ENCODE results near the gene TACR2.

TACR2 gene

DNA sequence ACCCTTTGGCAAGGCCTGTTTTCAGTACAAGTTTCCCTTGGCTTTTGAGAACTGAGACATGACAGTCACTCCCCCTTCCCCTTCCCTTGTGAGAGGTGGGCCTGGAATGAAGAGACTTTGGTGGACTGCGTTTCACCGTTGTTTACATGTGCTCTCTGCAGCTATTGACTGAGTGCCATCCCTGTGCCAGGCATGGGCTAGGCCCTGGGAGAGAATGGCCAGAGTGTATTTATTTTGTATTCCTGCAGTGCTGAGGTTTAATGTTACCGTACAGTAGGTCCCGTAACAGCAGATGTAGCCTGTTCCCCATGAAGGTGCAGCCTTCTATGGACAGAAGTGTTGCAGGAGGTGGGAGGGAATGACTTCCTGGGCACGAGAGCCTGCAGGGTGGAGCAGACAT, 50.0 kb downstream of the TACR2 start:
- DNase-seq, result no peak

DNA sequence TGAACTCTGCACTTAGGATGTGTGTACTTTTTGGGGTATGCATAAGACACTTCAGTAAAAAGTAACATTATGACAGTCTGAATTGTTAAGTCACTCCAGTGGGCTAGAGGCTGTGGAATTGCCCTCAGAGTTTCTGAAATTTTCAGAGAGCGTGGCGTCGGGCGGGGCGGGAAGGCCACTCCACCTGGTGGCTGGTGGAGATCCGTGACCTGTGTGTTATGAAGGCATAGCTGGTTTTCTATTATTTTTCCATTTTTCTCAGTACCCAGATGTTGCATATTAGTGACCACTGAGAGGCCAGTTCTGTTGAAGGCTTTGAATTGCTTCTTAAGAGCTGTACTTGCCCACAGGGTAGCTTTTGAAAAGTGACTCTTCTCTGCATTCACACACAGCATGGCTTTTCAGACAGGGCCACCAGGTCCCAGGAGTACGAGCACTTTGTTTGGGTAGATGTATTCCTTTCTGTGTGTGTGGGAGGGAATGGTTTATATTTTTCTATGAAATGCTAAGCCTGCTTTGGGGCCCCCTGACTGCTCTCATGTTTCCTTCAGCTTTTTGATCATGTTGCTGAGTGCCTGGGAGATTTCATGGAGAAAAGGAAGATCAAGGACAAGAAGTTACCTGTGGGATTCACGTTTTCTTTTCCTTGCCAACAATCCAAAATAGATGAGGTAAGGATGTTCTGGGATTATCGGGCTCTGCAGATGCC, 52.3 kb downstream of the TACR2 start:
- DNase-seq, result no peak

DNA sequence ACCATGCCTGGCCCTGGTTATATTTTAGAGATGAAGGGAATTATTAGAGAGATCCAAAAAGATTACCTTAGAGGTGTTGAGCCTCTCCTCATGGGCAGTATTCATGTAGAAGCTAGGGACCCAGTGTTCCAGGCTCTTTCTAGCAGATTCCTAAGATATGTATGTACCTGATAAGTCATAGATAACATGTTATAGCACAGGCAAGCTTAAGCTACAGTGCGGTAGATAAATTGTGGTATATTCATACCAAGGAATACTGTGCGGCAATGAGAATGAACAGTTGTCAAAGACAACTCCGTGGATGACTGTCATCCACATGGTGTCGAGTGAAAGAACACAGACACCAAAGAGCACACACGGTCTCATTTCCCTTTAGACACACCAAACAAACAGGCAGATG, 53.1 kb downstream of the TACR2 start:
- DNase-seq, result no peak

DNA sequence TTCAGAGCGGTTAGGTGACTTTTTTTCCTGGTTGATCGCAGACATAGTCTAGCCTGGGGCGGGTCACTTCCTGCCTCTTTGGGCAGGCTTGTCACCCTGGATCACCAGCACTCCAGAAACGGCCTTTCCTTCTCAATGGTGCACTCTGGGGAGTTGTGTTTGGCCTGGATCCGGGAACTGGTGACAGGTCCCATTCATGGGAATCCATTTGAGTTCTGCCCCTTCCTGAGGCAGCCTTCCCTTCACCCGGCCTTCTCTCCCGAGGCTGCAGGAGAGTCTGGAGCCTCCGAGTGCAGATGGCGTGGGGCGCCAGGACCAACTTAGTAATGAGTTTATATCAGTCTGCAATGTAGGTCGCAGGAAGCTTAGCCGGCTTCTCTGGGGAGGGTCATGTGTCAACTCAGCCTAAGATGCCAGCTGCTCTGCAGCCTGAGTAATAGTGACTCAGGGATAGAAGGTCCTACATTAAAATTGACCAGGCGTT, 54.2 kb downstream of the TACR2 start:
- no peak for DNase-seq

DNA sequence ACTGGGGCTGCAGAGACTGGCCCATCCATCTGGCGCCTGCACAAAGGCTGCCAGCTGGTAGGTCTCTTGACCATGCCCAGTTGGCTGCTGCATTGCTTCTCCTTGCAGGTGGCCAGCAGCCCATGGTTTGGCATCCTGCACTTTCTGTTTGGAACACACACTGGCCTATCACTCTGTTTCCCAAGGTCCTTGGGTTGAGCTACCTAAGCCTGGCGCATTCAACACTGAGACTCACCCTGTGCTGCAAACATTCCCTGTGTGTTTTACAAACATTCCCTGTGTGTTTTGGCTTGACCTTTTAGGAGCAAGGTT, 55.5 kb downstream of the TACR2 start:
- no peak for DNase-seq

DNA sequence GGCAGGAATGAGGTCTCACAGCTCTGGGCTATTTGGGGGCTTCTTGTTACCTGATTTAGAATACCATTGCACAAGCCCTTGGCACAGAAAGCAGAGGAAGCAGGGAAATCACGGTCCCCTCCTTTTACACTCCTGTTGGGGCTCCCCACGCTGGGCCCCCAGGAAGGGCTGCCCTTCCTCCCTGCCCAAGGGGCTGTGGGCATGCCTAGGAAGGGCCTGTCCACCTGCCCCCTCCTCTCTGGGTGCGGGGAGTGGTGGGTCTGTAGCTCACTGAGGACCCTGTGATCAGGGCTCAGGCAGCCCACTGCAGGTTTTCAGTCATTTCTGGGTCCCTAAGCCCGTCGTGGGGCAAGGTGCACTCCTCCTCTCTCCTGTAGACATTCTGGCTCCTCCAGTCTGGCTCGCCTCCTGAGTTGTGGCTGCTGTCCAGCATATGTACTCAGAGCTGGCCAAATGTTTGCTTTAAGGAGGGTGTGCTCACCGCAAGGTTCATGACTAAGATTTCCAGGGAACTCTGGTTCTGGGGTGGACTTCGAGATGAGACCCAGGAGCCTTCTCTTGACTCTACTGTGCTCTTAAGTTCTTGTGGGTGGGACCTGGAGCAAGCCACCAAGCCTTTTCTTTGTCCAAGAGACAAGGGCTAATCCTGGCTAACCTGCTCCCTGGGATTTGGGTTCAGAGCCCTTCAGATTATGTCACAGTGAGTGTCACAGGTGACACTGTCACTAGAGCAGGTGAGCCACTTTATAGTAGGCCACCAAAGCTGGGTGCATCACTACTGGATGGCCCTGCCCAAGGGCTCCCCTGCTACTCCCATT, 56.0 kb downstream of the TACR2 start:
- no peak for DNase-seq

DNA sequence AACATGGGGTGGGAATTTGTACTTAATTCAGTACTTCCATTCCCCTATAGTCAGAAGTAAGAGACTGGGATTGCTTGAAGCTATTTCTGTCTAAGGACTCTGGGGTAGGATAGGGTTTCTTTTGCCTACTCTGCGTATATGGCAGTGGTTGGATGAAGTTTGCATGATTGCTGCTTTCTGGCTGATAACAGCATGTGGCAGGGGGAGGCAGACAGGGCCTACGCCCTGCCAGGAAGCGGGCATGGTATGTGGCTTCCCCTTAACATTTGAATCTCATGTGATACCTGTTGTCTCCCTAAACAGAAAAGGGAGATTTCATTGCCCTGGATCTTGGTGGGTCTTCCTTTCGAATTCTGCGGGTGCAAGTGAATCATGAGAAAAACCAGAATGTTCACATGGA, 57.1 kb downstream of the TACR2 start:
- DNase-seq, result peak; percentile 45

DNA sequence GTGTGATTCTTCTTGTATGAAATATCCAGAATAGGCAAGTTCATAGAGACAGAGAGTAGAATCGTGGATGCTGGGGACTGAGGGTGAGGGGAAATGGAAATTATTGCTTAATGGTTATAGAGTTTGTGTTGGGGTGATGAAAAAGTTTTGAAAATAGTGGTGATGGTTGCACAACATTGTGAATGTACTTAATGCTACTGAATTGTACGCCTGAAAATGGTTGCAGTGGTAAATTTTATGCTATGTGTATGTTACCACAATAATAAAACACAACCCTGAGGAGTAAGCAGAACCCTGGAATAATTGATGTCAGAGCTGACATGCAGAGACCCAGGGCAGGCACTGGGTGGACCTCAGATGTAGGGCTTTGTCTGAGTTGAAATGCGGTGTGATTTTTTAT, 57.6 kb downstream of the TACR2 start:
- no peak for DNase-seq

DNA sequence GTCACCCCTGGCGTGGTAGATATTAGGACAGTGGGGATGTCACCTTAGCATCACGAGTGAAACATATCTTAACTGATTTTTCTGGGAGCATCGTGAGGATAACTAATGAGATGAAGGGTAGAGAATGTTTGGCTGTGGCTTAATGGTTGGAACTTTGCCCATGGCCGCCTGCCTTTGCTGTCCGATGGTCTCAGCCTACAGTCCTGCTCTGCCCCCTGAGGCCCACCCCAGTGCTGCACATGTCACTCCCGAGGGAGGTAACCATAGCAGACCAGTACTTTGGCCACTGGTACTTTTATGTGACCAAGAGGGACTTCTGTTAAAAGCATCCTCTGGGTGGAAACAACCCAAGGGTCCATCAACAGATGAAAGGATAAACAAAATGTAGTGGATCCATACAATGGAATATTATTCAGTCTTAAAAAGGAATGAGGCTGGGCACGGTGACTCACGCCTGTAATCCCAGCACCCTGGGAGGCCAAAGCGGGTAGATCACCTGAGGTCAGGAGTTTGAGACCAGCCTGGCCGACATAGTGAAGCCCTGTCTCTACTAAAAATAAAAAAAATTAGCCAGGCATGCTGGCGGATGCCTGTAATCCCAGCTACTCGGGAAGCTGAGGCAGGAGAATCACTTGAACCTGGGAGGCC, 58.4 kb downstream of the TACR2 start:
- DNase-seq, result no peak

DNA sequence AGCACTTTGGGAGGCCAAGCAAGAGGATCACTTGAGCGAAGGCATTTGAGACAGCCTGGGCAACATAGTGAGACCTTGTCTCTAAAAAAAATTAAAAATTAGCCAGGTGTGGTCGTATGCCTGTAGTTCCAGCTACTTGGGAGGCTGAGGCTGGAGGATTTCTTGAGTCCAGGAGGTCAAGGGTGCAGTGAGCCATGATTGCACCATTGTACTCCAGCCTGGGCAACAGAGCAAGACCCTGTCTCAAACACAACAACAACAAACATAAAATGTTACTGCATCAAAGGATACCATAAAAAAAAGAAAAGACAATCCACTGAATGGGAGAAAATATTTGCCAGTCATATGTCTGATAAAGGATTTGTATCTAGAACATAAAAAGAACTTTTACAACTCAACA, 60.5 kb downstream of the TACR2 start:
- no peak for DNase-seq

DNA sequence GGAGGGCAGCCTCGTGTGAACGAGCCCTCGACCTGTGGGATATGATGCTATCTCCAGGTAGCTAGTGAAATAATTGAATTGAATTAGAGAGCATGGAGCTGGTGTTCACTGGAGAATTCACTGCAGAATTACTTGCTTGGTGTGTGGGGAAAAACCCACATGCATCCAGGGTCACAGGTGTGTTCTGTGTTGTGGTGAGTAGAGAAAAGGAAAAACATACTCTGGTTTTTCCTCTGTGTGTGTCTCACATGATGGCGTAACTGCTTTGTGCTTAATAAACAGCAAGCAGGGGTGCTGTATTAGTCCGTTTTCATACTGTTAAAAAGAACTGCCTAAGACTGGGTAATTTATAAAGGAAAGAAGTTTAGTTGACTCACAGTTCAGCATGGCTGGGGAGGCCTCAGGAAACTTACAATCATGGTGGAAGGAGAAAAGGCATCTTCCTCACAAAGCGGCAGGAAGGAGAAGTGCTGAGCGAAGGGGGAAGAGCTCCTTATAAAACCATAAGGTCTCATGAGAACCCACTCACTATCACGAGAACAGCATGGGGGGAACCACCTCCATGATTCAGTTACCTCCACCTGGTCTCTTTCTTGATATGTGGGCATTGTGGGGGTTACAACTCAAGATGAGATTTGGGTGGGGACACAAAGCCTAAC, 62.6 kb downstream of the TACR2 start:
- DNase-seq, result no peak
